OCI-LY3 (cell line): Measurements from ENCODE around the gene KCNIP4.

Experiments
- CTCF ChIP-seq: fragments of 200-600, 300-600 bp; sonication (generic); IDR thresholded peaks from 2 replicates; pipeline ENCODE4 v1.5.1; 2014; ENCODE audit warnings: antibody characterized with exemption, low read length, low read depth
- EZH2phosphoT487 ChIP-seq: fragments of 200-600 bp; shearing (Covaris generic); IDR thresholded peaks from 2 replicates; pipeline ENCODE4 v1.6.1; 2018; ENCODE audit warnings: antibody characterized with exemption, mixed run types, low read depth

- TF ChIP-seq CTCF (no peak), EZH2phosphoT487 (no peak)
These were observed 812.4 kb downstream of the KCNIP4 start for GRCh38 chr4:21136051-21136630.
